HCT116 (cell line): ENCODE results near the gene PFKFB2. TPM values are rescaled to one million over a fixed set of nuclear protein-coding genes. Genes with fewer than 3 reads are reported as not detected.

Experiments used
- ATAC-seq: fragments of 200-7000 bp; cut with Tn5 transposase; 2 replicates; pipeline ENCODE4 v1.9.1; 2020; ENCODE audit warnings: mild to moderate bottlenecking, moderate library complexity
- BruUV-seq: library from RNA; stranded (reverse); fragments of 400-500 nt; replicated peaks from 2 replicates; lab custom pipeline; 2021; lab: Mats Ljungman, UMichigan
- CTCF ChIA-PET: fragments of 300-600 bp; sonication (Branson Sonifier 250); formaldehyde crosslinking; loops from one replicate; lab custom pipeline; 2021; ENCODE audit warnings: antibody characterized with exemption; lab: Charles Lee
- POLR2A ChIA-PET: fragments of 300-600, 350-600 bp; sonication (Branson Sonifier 250); formaldehyde crosslinking; loops from one replicate; lab custom pipeline; 2021; ENCODE audit warnings: antibody characterized with exemption; lab: Charles Lee
- RAD21 ChIA-PET, 2 experiments: fragments of 300-600 bp; sonication (Branson Sonifier 250); formaldehyde crosslinking; loops; one replicate each; lab custom pipeline; 2023; ENCODE audit warnings: low total read pairs in 2 of 2; ENCODE audit not compliant: uncharacterized antibody in 2 of 2, unreplicated experiment in 2 of 2, low non-redundant PET in 1 of 2; lab: Charles Lee
- DNase-seq: peaks from one replicate; pipeline ENCODE4 v3.0.0-alpha.2; 2010; ENCODE audit warnings: low read depth, low spot score
- H2AFZ ChIP-seq: fragments of 200-600 bp; shearing (Covaris generic), sonication (generic); 2 replicates; pipeline ENCODE4 v1.6.1; 2017; ENCODE audit warnings: low read depth, mixed run types, mixed read lengths, antibody characterized with exemption, low read length; ENCODE audit not compliant: poor library complexity, severe bottlenecking
- H3K27ac ChIP-seq: 2 replicates; pipeline ENCODE4 v1.5.1; 2012; ENCODE audit warnings: low read depth, low read length
- H3K27me3 ChIP-seq: fragments of 200-600 bp; sonication (generic); 2 replicates; pipeline ENCODE4 v1.6.1; 2016; ENCODE audit warnings: mixed run types, low read length, mixed read lengths; ENCODE audit not compliant: insufficient read depth
- H3K36me3 ChIP-seq, 2 experiments: fragments of 200-500 bp in 1 of 2; fragments of 200-600 bp in 1 of 2; sonication (Bioruptor generic) in 1 of 2; sonication (generic) in 1 of 2; 2 replicates each; pipeline versions ENCODE4 v1.5.1 to v1.6.1; 2014 to 2016; ENCODE audit warnings: low read length in 2 of 2, inconsistent platforms in 1 of 2, mixed read lengths in 1 of 2, mixed run types in 1 of 2; ENCODE audit not compliant: insufficient read depth in 2 of 2, control insufficient read depth in 1 of 2
- H3K4me1 ChIP-seq, 2 experiments: fragments of 200-600 bp in 1 of 2; sonication (generic) in 1 of 2; 2 replicates each; pipeline versions ENCODE4 v1.5.1 to v1.6.1; 2012 to 2017; ENCODE audit warnings: low read length in 2 of 2, inconsistent platforms in 1 of 2, mild to moderate bottlenecking in 1 of 2, mixed read lengths in 1 of 2, mixed run types in 1 of 2, moderate library complexity in 1 of 2; ENCODE audit not compliant: insufficient read depth in 2 of 2, control insufficient read depth in 1 of 2
- H3K4me2 ChIP-seq: fragments of 200-600 bp; sonication (generic); 2 replicates; pipeline ENCODE4 v1.6.1; 2017; ENCODE audit warnings: mixed run types, low read length, mixed read lengths
- H3K4me3 ChIP-seq, 2 experiments: fragments of 200-600 bp in 1 of 2; sonication (generic) in 1 of 2; replicated peaks in 1 of 2; 2 replicates each; pipeline ENCODE4 v1.5.1; 2011 to 2016; ENCODE audit warnings: low read length in 2 of 2, control low read depth in 1 of 2, low read depth in 1 of 2, mild to moderate bottlenecking in 1 of 2, mixed read lengths in 1 of 2, mixed run types in 1 of 2
- H3K79me2 ChIP-seq: fragments of 200-600 bp; sonication (generic); 2 replicates; pipeline ENCODE4 v1.6.1; 2017; ENCODE audit warnings: mild to moderate bottlenecking, mixed run types, low read length, moderate library complexity, mixed read lengths; ENCODE audit not compliant: insufficient read depth
- H3K9ac ChIP-seq: fragments of 200-600 bp; sonication (generic); 2 replicates; pipeline ENCODE4 v1.6.1; 2016; ENCODE audit warnings: low read length, mixed read lengths
- H3K9me2 ChIP-seq: fragments of 200-600 bp; sonication (generic), shearing (Covaris generic); 2 replicates; pipeline ENCODE4 v1.6.1; 2017; ENCODE audit warnings: mixed run types, mild to moderate bottlenecking, moderate library complexity; ENCODE audit not compliant: insufficient read depth
- H3K9me3 ChIP-seq, 2 experiments: fragments of 200-500 bp in 1 of 2; fragments of 200-600 bp in 1 of 2; sonication (Bioruptor generic) in 1 of 2; sonication (generic) in 1 of 2; 2 replicates each; pipeline ENCODE4 v1.6.1; 2014 to 2017; ENCODE audit warnings: low read length in 2 of 2, mixed read lengths in 2 of 2, inconsistent platforms in 1 of 2, low read depth in 1 of 2, mild to moderate bottlenecking in 1 of 2, mixed run types in 1 of 2, moderate library complexity in 1 of 2; ENCODE audit not compliant: control insufficient read depth in 1 of 2, insufficient read depth in 1 of 2
- H4K20me1 ChIP-seq: fragments of 200-600 bp; sonication (generic), shearing (Covaris generic); 2 replicates; pipeline ENCODE4 v1.6.1; 2017; ENCODE audit warnings: mixed run types, mild to moderate bottlenecking, moderate library complexity; ENCODE audit not compliant: insufficient read depth
- CEBPB ChIP-seq: IDR thresholded peaks from 2 replicates; pipeline ENCODE4 v1.6.1; 2012; ENCODE audit warnings: low read depth
- EZH2 ChIP-seq: fragments of 200-600 bp; sonication (generic); IDR thresholded peaks from 2 replicates; pipeline ENCODE4 v1.6.1; 2017; ENCODE audit warnings: antibody characterized with exemption, mixed run types
- EZH2phosphoT487 ChIP-seq: fragments of 200-600 bp; IDR thresholded peaks from 2 replicates; pipeline ENCODE4 v1.6.1; 2018; ENCODE audit warnings: antibody characterized with exemption, borderline replicate concordance
- JUND ChIP-seq: IDR thresholded peaks from 2 replicates; pipeline ENCODE4 v1.6.1; 2012
- POLR2AphosphoS5 ChIP-seq: IDR thresholded peaks from 2 replicates; pipeline ENCODE4 v1.6.1; 2011; ENCODE audit warnings: mild to moderate bottlenecking, low read depth, low read length, moderate library complexity
- REST ChIP-seq: IDR thresholded peaks from 2 replicates; pipeline ENCODE4 v1.6.1; 2012; ENCODE audit warnings: low read depth
- ZFX ChIP-seq: fragments of 450-650 bp; IDR thresholded peaks from 2 replicates; pipeline ENCODE4 v1.6.1; 2017
- intact Hi-C: fragments of 100-400 bp; cut with micrococcal nuclease; formaldehyde crosslinking; loops from 2 replicates; pipeline ENCODE4 v1.10.0; 2022
- total RNA-seq: library from RNA; stranded (reverse); gene quantifications from one replicate; pipeline ENCODE4 v1.2.1, GENCODE V29; 2021; ENCODE audit not compliant: unreplicated experiment

The PFKFB2 gene
- total RNA-seq, 1 experiment from 2014 or later: 13.9 TPM

GRCh38 chr1:207070811-207071210, 17.7 kb downstream of the PFKFB2 start (continued):
- no peak for TF ChIP-seq REST
- TF ChIP-seq JUND: no peak
- TF ChIP-seq EZH2phosphoT487: no peak

GRCh38 chr1:207071426-207071825, 18.4 kb downstream of the PFKFB2 start:
- Histone ChIP-seq H4K20me1 (no peaks in the 10 kb centered on the region), H3K4me2 (no peak overlapping the region), H3K27ac (no peak overlapping the region), H3K9me3 (no peaks in the 10 kb centered on the region), H2AFZ (no peak overlapping the region), H3K4me3 (no peak overlapping the region), H3K9me2 (no peaks in the 10 kb centered on the region), H3K27me3 (no peaks in the 10 kb centered on the region), H3K36me3 (peaks cover 3 to 12% of the 10 kb centered on the region in 2 experiments; a peak in 1 of 4 replicates), H3K79me2 (no peaks in the 10 kb centered on the region), H3K9ac (no peak overlapping the region), H3K4me1 (no peaks in the 10 kb centered on the region)
- TF ChIP-seq CEBPB (no peak), POLR2AphosphoS5 (no peak), EZH2 (no peak), REST (no peak), ZFX (no peak)
- DNase-seq (no peak), ATAC-seq (no peak)
- BruUV-seq: no TSS peak
- ChIA-PET POLR2A (interaction anchor here (1.0 kb wide), 1 partner anchor 19 kb away, joined by 4 read pairs; the partner anchor contains the start of gene PFKFB2), RAD21 (no interaction called here), CTCF (no interaction called here)
- intact Hi-C loops: no loop called here
